SKM-1 (cell line): ENCODE results near the gene CCDC179.
A peak's percentile ranks its signal among the peaks of the same experiment; 100 is the strongest.

Experiments used
- DNase-seq: peaks from one replicate; lab custom pipeline; 2025; ENCODE audit not compliant: unreplicated experiment; lab: John Stamatoyannopoulos, UW

Gene CCDC179

GRCh38 chr11:22860241-22860640, at the start of gene CCDC179:
Gene CCDC179, minus strand, starts transcription at chr11:22860474. Its CDS starts 53 bp downstream, at chr11:22860421.
- DNase-seq, result no peak

DNA sequence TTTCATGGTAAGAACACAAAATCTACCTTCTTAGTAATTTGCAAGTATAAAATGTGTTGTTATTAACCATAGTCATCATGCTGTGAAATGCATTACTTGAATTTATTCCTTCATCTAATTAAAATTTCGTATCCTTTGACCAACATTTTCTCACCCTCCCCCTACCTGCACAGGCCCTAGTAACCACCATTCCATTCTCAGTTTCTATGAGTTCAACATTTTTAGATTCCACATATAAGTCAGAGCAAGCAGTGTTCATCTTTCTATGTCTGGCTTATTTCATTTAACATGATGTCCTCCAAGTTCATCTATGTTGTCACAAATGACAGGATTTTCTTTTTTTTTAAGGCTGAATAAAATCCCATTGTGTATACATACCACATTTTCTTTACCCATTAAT, 43.5 kb upstream of the CCDC179 start:
- no peak for DNase-seq

GRCh38 chr11:22901603-22902002, 41.3 kb upstream of the CCDC179 start:
- no peak for DNase-seq

GRCh38 chr11:22900764-22901486, 40.7 kb upstream of the CCDC179 start:
- no peak for DNase-seq

GRCh38 chr11:22898036-22898435, 37.8 kb upstream of the CCDC179 start:
- DNase-seq, result no peak

DNA sequence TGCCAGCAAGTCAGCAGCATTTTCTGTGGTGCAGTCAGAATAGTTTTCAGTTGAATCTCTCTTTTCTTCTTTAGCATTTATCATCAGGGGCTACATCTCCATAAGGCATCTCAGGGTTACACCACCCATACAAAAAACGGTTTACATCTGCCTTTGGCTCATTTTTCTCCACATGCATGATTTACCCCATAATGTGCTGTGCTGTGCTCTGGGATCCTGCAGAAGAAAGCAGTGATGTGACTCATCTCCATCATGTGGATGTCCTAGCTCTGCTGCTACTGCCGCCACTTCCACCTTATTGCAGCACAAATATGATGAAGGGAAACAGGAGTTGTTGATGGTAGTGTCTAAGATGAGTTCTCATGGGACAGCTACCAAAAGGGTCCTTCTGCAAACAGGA, 30.0 kb upstream of the CCDC179 start:
- DNase-seq, result no peak

- DNase-seq, result no peak
These were observed 23.9 kb upstream of the CCDC179 start for GRCh38 chr11:22884217-22884616.

DNA sequence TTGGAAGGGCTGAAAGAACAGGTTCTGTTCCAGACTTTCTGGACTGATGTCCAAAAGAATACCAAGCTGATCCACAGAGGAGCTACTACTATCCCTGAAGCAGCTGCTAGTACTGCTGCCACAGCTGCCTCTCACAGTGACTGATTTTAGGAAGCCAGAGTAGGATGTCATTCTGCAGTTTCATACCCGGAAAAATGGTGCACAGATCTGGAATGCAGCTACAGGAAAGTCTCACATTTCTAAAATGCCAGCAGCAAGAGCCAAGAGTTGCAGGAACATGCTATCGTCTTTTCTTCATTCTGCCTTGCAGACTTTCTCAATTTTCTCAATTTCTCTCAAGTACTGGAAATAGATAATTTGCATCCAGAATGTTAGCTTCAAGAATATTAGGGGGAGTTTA, 19.4 kb upstream of the CCDC179 start:
- DNase-seq, result no peak

- DNase-seq, result no peak
These were observed 18.3 kb upstream of the CCDC179 start for GRCh38 chr11:22878604-22879003.

DNA sequence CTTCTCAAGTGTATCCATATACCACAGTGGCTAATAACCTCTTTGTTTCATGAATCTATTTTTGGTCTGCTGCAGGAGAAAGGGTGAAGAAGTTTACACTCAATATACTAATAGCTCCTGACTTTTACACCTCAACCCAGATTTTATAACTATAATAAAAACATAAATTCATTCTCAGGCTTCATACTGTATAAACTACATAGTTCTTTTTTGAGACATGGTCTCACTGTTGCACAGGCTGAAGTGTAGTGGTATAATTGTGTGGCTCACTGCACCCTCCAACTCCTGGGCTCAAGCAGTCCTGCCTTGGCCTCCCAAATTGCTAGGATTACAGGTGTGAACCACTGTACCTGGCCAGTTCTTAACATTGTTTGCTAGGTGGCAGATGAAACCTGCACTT, 17.8 kb upstream of the CCDC179 start:
- no peak for DNase-seq

DNA sequence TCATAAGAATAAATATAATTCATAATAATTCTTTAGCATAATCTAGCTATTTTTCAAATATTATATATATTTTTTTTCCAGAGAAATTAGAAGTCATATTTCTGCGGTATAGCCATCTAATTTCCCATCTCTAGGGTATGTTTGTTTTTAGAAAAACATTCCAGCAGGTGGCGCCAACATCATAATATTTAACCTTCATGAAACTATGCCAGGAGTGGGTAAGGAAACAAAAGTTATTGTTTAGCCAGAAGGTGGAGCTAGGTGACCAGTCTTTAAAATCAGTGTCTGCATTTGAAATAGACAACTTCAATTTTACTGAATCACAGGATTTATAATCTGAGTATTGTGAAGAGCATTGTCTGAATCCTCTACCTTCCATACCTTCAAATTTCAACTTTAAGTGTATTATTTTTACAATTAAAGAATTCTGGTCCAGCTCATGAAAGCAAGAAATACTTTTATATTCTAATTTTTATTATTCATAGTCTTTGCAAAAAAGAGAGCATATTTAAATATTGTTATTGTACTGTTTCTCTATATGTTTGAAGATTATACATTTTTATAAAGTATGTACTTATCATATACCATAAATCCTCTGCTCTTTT, 15.7 kb upstream of the CCDC179 start:
- peak; percentile 84 for DNase-seq

DNA sequence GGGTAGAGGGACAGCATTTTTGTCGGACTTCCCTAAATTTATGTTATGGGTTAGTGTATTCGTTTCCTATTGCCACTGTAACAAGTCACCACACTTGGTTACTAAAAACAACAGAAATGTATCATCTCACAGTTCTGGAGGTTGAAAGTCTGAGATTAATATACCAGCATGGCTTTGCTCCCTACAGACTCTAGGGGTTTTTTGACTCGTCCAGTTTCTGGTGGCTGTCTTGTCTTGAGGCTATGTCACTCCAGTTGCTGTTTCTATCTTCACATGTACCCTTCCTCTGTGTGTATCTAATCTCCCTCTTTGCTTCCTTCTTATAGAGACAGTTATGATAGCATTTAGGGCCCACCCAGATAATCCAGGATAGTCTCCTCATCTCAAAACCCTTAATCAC, 9.1 kb upstream of the CCDC179 start:
- no peak for DNase-seq

- no peak for DNase-seq
These were observed 518 bp downstream of the CCDC179 start for GRCh38 chr11:22859756-22860155.

DNA sequence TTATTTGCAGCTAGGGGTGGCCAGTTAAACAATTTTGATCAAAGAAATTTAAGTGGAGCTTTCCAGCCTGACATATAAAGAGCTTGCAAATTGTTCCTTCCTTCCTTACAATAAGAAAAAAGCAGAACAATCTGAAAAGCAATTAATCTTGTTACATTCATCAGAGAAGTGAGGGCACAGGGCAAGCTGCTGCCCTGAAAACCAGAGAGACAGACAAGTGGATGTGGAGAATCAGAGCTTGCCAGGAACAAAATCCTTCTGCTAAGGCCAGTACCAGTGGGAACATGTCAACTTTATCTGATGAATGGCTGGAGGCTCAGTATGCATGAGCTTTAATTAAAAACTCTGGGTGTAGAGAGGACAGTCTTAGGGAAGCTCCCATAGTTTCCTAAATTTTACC, 8.8 kb downstream of the CCDC179 start:
- no peak for DNase-seq

DNA sequence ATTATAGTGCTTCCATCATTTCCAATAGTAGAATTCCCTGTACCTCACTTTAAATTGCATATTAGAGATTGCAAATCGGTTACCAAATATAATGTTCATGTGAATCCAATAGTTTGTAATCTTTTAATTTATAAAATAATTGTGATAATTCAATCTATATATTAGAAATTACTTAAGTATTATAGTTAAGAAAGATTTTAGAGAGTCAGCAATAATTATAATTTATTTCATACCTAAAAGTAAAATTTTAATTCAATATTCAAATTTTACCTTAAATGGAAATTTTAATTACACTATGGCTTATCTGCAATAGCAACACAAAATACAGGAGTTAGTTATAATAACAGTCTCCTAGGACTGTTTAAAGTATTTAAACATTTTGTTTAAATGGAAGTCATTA, 13.5 kb downstream of the CCDC179 start:
- no peak for DNase-seq

GRCh38 chr11:22832315-22833015, 27.8 kb downstream of the CCDC179 start:
- no peak for DNase-seq

GRCh38 chr11:22830082-22830414, 30.2 kb downstream of the CCDC179 start:
- no peak for DNase-seq

- DNase-seq, result peak; percentile 82
These were observed 30.8 kb downstream of the CCDC179 start, which contains the start of gene SVIP for GRCh38 chr11:22829231-22830081. Gene SVIP, minus strand, starts transcription at chr11:22829801. Its CDS starts 53 bp downstream, at chr11:22829748.

- no peak for DNase-seq
These were observed 31.9 kb downstream of the CCDC179 start for GRCh38 chr11:22828373-22828772.

DNA sequence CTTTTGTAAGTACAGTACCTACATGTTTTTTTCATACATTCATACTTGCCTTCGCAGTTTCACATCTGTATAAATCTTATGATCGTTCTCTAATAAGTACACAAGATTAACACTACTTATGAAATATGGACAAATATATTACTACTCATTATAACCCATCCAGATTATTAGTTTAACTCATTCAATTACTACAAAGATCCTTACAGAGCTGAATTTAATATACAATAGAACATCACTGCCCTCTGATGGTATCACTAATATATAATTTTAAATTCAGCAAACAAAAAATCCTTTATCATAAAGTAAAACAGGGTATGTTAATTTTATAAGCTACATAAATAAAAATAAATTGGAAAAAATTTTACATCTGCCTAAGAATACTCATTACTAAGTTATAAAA, 38.1 kb downstream of the CCDC179 start:
- DNase-seq, result no peak

GRCh38 chr11:22809893-22810292, 50.4 kb downstream of the CCDC179 start:
- DNase-seq, result no peak
